ENCODE results near the gene EPB41L3. TPM values are rescaled to one million over a fixed set of nuclear protein-coding genes. Genes with fewer than 3 reads are reported as not detected.

The EPB41L3 gene
- total RNA-seq, 2 experiments from 2014 or later = not detected

DNA sequence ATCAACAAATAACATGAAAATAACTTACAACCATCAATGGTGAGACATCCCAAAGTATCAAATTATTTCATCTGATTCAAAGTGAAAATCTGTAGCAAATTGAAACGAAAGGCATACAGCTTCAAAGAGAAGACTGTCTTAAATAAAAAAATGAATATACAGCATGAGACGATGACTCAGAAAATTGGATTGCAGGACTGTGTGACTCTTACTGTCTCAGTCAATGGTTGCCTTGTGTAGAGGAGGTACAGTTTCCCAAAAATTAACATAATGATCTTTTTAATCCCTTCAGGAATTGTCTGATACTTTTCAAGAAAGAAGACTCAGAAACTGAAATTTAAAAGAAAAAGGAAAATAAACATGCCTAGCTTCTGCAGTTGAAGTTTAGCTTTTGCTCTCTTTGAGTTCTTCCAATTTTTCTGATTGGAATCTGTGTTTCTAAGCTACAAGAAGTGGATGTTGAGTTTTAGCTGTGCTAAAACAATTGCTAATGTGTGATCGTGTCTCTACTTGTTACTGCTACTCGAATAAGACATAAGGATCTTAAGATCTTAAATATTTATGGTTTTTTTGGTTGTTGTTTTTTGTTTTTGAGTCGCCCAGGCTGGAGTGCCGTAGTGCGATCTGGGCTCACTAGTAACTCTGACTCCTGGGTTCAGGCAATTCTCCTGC is 41.1 kb upstream of the EPB41L3 start:
- CTCF ChIA-PET (ENCODE audit: unreplicated experiment) = no interaction called here
- intact Hi-C loops (cut with micrococcal nuclease; ENCODE audit: unreplicated experiment) = loop anchor here (10.0 kb wide), 1 partner anchor 60 kb away; no protein-coding TSS in a partner anchor
- no peak overlapping the region for H3K4me3 ChIP-seq (ENCODE audit: low read depth, low read length, poor library complexity, severe bottlenecking)

GRCh38 chr18:5582849-5583681 is 39.3 kb upstream of the EPB41L3 start:
- CTCF ChIA-PET (ENCODE audit: unreplicated experiment) = no interaction called here
- H3K79me2 ChIP-seq (ENCODE audit: insufficient read depth, low read depth, low read length) = no peaks in the 10 kb centered on the region
- H3K9me2 ChIP-seq (ENCODE audit: insufficient read depth, low read length) = no peaks in the 10 kb centered on the region
- H3K9me3 ChIP-seq (ENCODE audit: low read length) = no peaks in the 10 kb centered on the region
- no peak overlapping the region for H3K27ac ChIP-seq (ENCODE audit: low read depth, low read length, poor library complexity, severe bottlenecking)
- POLR2A ChIA-PET = interaction anchor here (0.5 kb wide), 1 partner anchor 1263 kb away, joined by 3 read pairs; no protein-coding TSS in a partner anchor
- no peaks in the 10 kb centered on the region for H3K36me3 ChIP-seq (ENCODE audit: insufficient read depth, low read length)
- H3K4me1 ChIP-seq (ENCODE audit: insufficient read depth, low read length, poor library complexity, severe bottlenecking) = no peaks in the 10 kb centered on the region
- DNase-seq (ENCODE audit: low spot score) = no peak
- H2AFZ ChIP-seq (ENCODE audit: low read length) = no peak overlapping the region
- H4K20me1 ChIP-seq (ENCODE audit: insufficient read depth, low read length) = no peaks in the 10 kb centered on the region
- no TSS peak for BruUV-seq (replicated peaks)
- TF ChIP-seq CTCF (conservative IDR thresholded peaks at IDR 0.05; ENCODE audit: low read length) = no peak
- no peak for TF ChIP-seq EZH2phosphoT487 (IDR thresholded peaks at IDR 0.05; ENCODE audit: borderline replicate concordance, low read depth, low read length)
- intact Hi-C loops (cut with micrococcal nuclease; ENCODE audit: unreplicated experiment) = loop anchor here (10.0 kb wide), 1 partner anchor 58 kb away; no protein-coding TSS in a partner anchor
- no peak overlapping the region for H3K4me2 ChIP-seq (ENCODE audit: low read length)
- no peak overlapping the region for H3K4me3 ChIP-seq (ENCODE audit: low read depth, low read length, poor library complexity, severe bottlenecking)

More for the DNA sequence above, 41.1 kb upstream of the EPB41L3 start:
- no TSS peak for BruUV-seq (replicated peaks)
- DNase-seq (ENCODE audit: low spot score) = no peak
- POLR2A ChIA-PET = no interaction called here
- TF ChIP-seq EZH2phosphoT487 (IDR thresholded peaks at IDR 0.05; ENCODE audit: borderline replicate concordance, low read depth, low read length) = no peak
- TF ChIP-seq CTCF (conservative IDR thresholded peaks at IDR 0.05; ENCODE audit: low read length) = no peak
- H3K79me2 ChIP-seq (ENCODE audit: insufficient read depth, low read depth, low read length) = no peaks in the 10 kb centered on the region
- H3K9me2 ChIP-seq (ENCODE audit: insufficient read depth, low read length) = no peaks in the 10 kb centered on the region
- H3K9me3 ChIP-seq (ENCODE audit: low read length) = no peaks in the 10 kb centered on the region
- no peaks in the 10 kb centered on the region for H3K36me3 ChIP-seq (ENCODE audit: insufficient read depth, low read length)
- no peaks in the 10 kb centered on the region for H3K4me1 ChIP-seq (ENCODE audit: insufficient read depth, low read length, poor library complexity, severe bottlenecking)
- H4K20me1 ChIP-seq (ENCODE audit: insufficient read depth, low read length) = no peaks in the 10 kb centered on the region
- H2AFZ ChIP-seq (ENCODE audit: low read length) = no peak overlapping the region
- H3K4me2 ChIP-seq (ENCODE audit: low read length) = no peak overlapping the region
- H3K27ac ChIP-seq (ENCODE audit: low read depth, low read length, poor library complexity, severe bottlenecking) = no peak overlapping the region

All from OCI-LY7 (cell line).